ENCODE measurements around the gene PRKN. TPM values are rescaled to one million over a fixed set of nuclear protein-coding genes. Genes with fewer than 3 reads are reported as not detected.
"Not testable (repeated sequence)": the region's sequence is repeated elsewhere in the genome, so short reads cannot be mapped to it uniquely, and the experiment has no call there.

The PRKN gene
- total RNA-seq, 1 donor from 2014 or later: not detected

- Mint-ChIP-seq H3K4me3 (ENCODE audit: low read depth) (no peak overlapping the region), H3K4me1 (ENCODE audit: low read depth) (no peaks in the 10 kb centered on the region), H3K9me3 (no peaks in the 10 kb centered on the region), H3K27me3 (ENCODE audit: low read depth) (no peaks in the 10 kb centered on the region), H3K36me3 (ENCODE audit: low read depth) (no peaks in the 10 kb centered on the region), H3K27ac (no peak overlapping the region)
- intact Hi-C loops (cut with micrococcal nuclease): no loop called here
- no peak for DNase-seq (ENCODE audit: low spot score)
Measured at GRCh38 chr6:161891542-161891941, 836.0 kb downstream of the PRKN start.

GRCh38 chr6:161890832-161891297 lies 836.7 kb downstream of the PRKN start:
- H3K36me3 Mint-ChIP-seq (ENCODE audit: low read depth): no peaks in the 10 kb centered on the region
- no peaks in the 10 kb centered on the region for H3K4me1 Mint-ChIP-seq (ENCODE audit: low read depth)
- no peak for DNase-seq (ENCODE audit: low spot score)
- H3K9me3 Mint-ChIP-seq: no peaks in the 10 kb centered on the region
- H3K4me3 Mint-ChIP-seq (ENCODE audit: low read depth): no peak overlapping the region
- intact Hi-C loops (cut with micrococcal nuclease): no loop called here
- no peaks in the 10 kb centered on the region for H3K27me3 Mint-ChIP-seq (ENCODE audit: low read depth)
- H3K27ac Mint-ChIP-seq: no peak overlapping the region

GRCh38 chr6:161890133-161890831 lies 837.3 kb downstream of the PRKN start:
- H3K36me3 Mint-ChIP-seq (ENCODE audit: low read depth): no peaks in the 10 kb centered on the region
- no peak overlapping the region for H3K27ac Mint-ChIP-seq
- H3K27me3 Mint-ChIP-seq (ENCODE audit: low read depth): no peaks in the 10 kb centered on the region

GRCh38 chr6:161889324-161889723 lies 838.2 kb downstream of the PRKN start:
- Mint-ChIP-seq H3K4me3 (ENCODE audit: low read depth) (no peak overlapping the region), H3K9me3 (no peaks in the 10 kb centered on the region), H3K27me3 (ENCODE audit: low read depth) (no peaks in the 10 kb centered on the region), H3K27ac (no peak overlapping the region), H3K4me1 (ENCODE audit: low read depth) (no peaks in the 10 kb centered on the region), H3K36me3 (ENCODE audit: low read depth) (no peaks in the 10 kb centered on the region)
- intact Hi-C loops (cut with micrococcal nuclease): no loop called here
- no peak for DNase-seq (ENCODE audit: low spot score)

More at GRCh38 chr6:161890133-161890831, 837.3 kb downstream of the PRKN start:
- Mint-ChIP-seq H3K4me1 (ENCODE audit: low read depth) (no peaks in the 10 kb centered on the region), H3K9me3 (no peaks in the 10 kb centered on the region), H3K4me3 (ENCODE audit: low read depth) (no peak overlapping the region)
- DNase-seq (ENCODE audit: low spot score): no peak
- intact Hi-C loops (cut with micrococcal nuclease): no loop called here

GRCh38 chr6:161886545-161886944 lies 841.0 kb downstream of the PRKN start:
- H3K9me3 Mint-ChIP-seq; DNase-seq (ENCODE audit: low spot score); H3K4me1 Mint-ChIP-seq (ENCODE audit: low read depth); H3K27ac Mint-ChIP-seq; H3K4me3 Mint-ChIP-seq (ENCODE audit: low read depth); intact Hi-C loops (cut with micrococcal nuclease); H3K36me3 Mint-ChIP-seq (ENCODE audit: low read depth); H3K27me3 Mint-ChIP-seq (ENCODE audit: low read depth): not testable (repeated sequence)

GRCh38 chr6:161884782-161885181 lies 842.8 kb downstream of the PRKN start:
- no peaks in the 10 kb centered on the region for H3K9me3 Mint-ChIP-seq
- no peaks in the 10 kb centered on the region for H3K36me3 Mint-ChIP-seq (ENCODE audit: low read depth)
- intact Hi-C loops (cut with micrococcal nuclease): no loop called here
- no peak overlapping the region for H3K4me3 Mint-ChIP-seq (ENCODE audit: low read depth)
- no peaks in the 10 kb centered on the region for H3K4me1 Mint-ChIP-seq (ENCODE audit: low read depth)
- no peak for DNase-seq (ENCODE audit: low spot score)
- no peak overlapping the region for H3K27ac Mint-ChIP-seq
- no peaks in the 10 kb centered on the region for H3K27me3 Mint-ChIP-seq (ENCODE audit: low read depth)

- Mint-ChIP-seq H3K27me3 (ENCODE audit: low read depth) (no peaks in the 10 kb centered on the region), H3K9me3 (no peaks in the 10 kb centered on the region), H3K36me3 (ENCODE audit: low read depth) (no peaks in the 10 kb centered on the region), H3K4me3 (ENCODE audit: low read depth) (no peak overlapping the region), H3K27ac (no peak overlapping the region), H3K4me1 (ENCODE audit: low read depth) (no peaks in the 10 kb centered on the region)
- DNase-seq (ENCODE audit: low spot score): no peak
- intact Hi-C loops (cut with micrococcal nuclease): no loop called here
Measured at GRCh38 chr6:161882196-161882765, 845.3 kb downstream of the PRKN start.

GRCh38 chr6:161880056-161880455 lies 847.5 kb downstream of the PRKN start:
- no peaks in the 10 kb centered on the region for H3K27me3 Mint-ChIP-seq (ENCODE audit: low read depth)
- no peak overlapping the region for H3K4me3 Mint-ChIP-seq (ENCODE audit: low read depth)
- DNase-seq (ENCODE audit: low spot score): no peak
- no peaks in the 10 kb centered on the region for H3K9me3 Mint-ChIP-seq
- H3K36me3 Mint-ChIP-seq (ENCODE audit: low read depth): no peaks in the 10 kb centered on the region
- no peaks in the 10 kb centered on the region for H3K4me1 Mint-ChIP-seq (ENCODE audit: low read depth)
- H3K27ac Mint-ChIP-seq: no peak overlapping the region
- intact Hi-C loops (cut with micrococcal nuclease): no loop called here

GRCh38 chr6:161876231-161876630 lies 851.3 kb downstream of the PRKN start:
- no peaks in the 10 kb centered on the region for H3K9me3 Mint-ChIP-seq
- no peaks in the 10 kb centered on the region for H3K36me3 Mint-ChIP-seq (ENCODE audit: low read depth)
- H3K4me1 Mint-ChIP-seq (ENCODE audit: low read depth): no peaks in the 10 kb centered on the region
- H3K27me3 Mint-ChIP-seq (ENCODE audit: low read depth): no peaks in the 10 kb centered on the region
- no peak for DNase-seq (ENCODE audit: low spot score)
- intact Hi-C loops (cut with micrococcal nuclease): no loop called here
- no peak overlapping the region for H3K4me3 Mint-ChIP-seq (ENCODE audit: low read depth)
- H3K27ac Mint-ChIP-seq: no peak overlapping the region

GRCh38 chr6:161870236-161870901 lies 857.2 kb downstream of the PRKN start:
- intact Hi-C loops (cut with micrococcal nuclease): no loop called here
- Mint-ChIP-seq H3K27me3 (ENCODE audit: low read depth) (no peaks in the 10 kb centered on the region), H3K9me3 (no peaks in the 10 kb centered on the region), H3K4me1 (ENCODE audit: low read depth) (no peaks in the 10 kb centered on the region), H3K4me3 (ENCODE audit: low read depth) (no peak overlapping the region), H3K36me3 (ENCODE audit: low read depth) (no peaks in the 10 kb centered on the region), H3K27ac (no peak overlapping the region)
- DNase-seq (ENCODE audit: low spot score): no peak

- no peaks in the 10 kb centered on the region for H3K36me3 Mint-ChIP-seq (ENCODE audit: low read depth)
- no peaks in the 10 kb centered on the region for H3K4me1 Mint-ChIP-seq (ENCODE audit: low read depth)
- H3K4me3 Mint-ChIP-seq (ENCODE audit: low read depth): no peak overlapping the region
- DNase-seq (ENCODE audit: low spot score): no peak
- no peaks in the 10 kb centered on the region for H3K9me3 Mint-ChIP-seq
- no peak overlapping the region for H3K27ac Mint-ChIP-seq
- intact Hi-C loops (cut with micrococcal nuclease): no loop called here
- no peaks in the 10 kb centered on the region for H3K27me3 Mint-ChIP-seq (ENCODE audit: low read depth)
Measured at GRCh38 chr6:161869491-161869890, 858.1 kb downstream of the PRKN start.

- Mint-ChIP-seq H3K4me3 (ENCODE audit: low read depth) (no peak overlapping the region), H3K27me3 (ENCODE audit: low read depth) (no peaks in the 10 kb centered on the region), H3K4me1 (ENCODE audit: low read depth) (no peaks in the 10 kb centered on the region), H3K36me3 (ENCODE audit: low read depth) (no peaks in the 10 kb centered on the region), H3K9me3 (no peaks in the 10 kb centered on the region), H3K27ac (no peak overlapping the region)
- DNase-seq (ENCODE audit: low spot score): no peak
- intact Hi-C loops (cut with micrococcal nuclease): no loop called here
Measured at GRCh38 chr6:161866570-161866969, 861.0 kb downstream of the PRKN start.

- intact Hi-C loops (cut with micrococcal nuclease); H3K27ac Mint-ChIP-seq; DNase-seq (ENCODE audit: low spot score); H3K27me3 Mint-ChIP-seq (ENCODE audit: low read depth); H3K4me1 Mint-ChIP-seq (ENCODE audit: low read depth); H3K36me3 Mint-ChIP-seq (ENCODE audit: low read depth); H3K4me3 Mint-ChIP-seq (ENCODE audit: low read depth); H3K9me3 Mint-ChIP-seq: not testable (repeated sequence)
Measured at GRCh38 chr6:161861061-161861460, 866.5 kb downstream of the PRKN start.
